ENCODE data around the gene SLC2A11.

SLC2A11 gene

GRCh38 chr22:23922921-23923320 is 65.2 kb downstream of the SLC2A11 start:
- Histone ChIP-seq H3K27me3 (ENCODE audit: insufficient read depth, poor library complexity, severe bottlenecking) (no peaks in the 10 kb centered on the region), H3K4me3 (replicated peaks; ENCODE audit: insufficient read depth, low read length) (no peak overlapping the region), H3K27ac (replicated peaks) (no peak overlapping the region)
- TF ChIP-seq GABPA (IDR thresholded peaks at IDR 0.05; ENCODE audit: low read depth), result no peak
- no peak for TF ChIP-seq CTCF (IDR thresholded peaks at IDR 0.05; ENCODE audit: insufficient read depth, low read length)
- TF ChIP-seq POLR2AphosphoS5 (IDR thresholded peaks at IDR 0.05; ENCODE audit: low read depth), result no peak
- TF ChIP-seq SPI1 (IDR thresholded peaks at IDR 0.05; ENCODE audit: borderline replicate concordance, low read depth), result no peak
- no peak for TF ChIP-seq REST (IDR thresholded peaks at IDR 0.05; ENCODE audit: insufficient replicate concordance, low read depth)
- no peak for DNase-seq (ENCODE audit: low read depth in 1 of 2, low spot score in 1 of 2)

GRCh38 chr22:23925020-23925606 is 67.4 kb downstream of the SLC2A11 start:
- H3K27me3 ChIP-seq (ENCODE audit: insufficient read depth, poor library complexity, severe bottlenecking), result no peaks in the 10 kb centered on the region
- H3K27ac ChIP-seq (replicated peaks), result no peak overlapping the region
- TF ChIP-seq REST (IDR thresholded peaks at IDR 0.05; ENCODE audit: insufficient replicate concordance, low read depth) (no peak), POLR2AphosphoS5 (IDR thresholded peaks at IDR 0.05; ENCODE audit: low read depth) (no peak), GABPA (IDR thresholded peaks at IDR 0.05; ENCODE audit: low read depth) (no peak), CTCF (IDR thresholded peaks at IDR 0.05; ENCODE audit: insufficient read depth, low read length) (no peak), SPI1 (IDR thresholded peaks at IDR 0.05; ENCODE audit: borderline replicate concordance, low read depth) (no peak)
- DNase-seq (ENCODE audit: low read depth in 1 of 2, low spot score in 1 of 2), result no peak
- no peak overlapping the region for H3K4me3 ChIP-seq (replicated peaks; ENCODE audit: insufficient read depth, low read length)

- no peak for TF ChIP-seq REST (IDR thresholded peaks at IDR 0.05; ENCODE audit: insufficient replicate concordance, low read depth)
- no peak for TF ChIP-seq CTCF (IDR thresholded peaks at IDR 0.05; ENCODE audit: insufficient read depth, low read length)
- no peak for TF ChIP-seq SPI1 (IDR thresholded peaks at IDR 0.05; ENCODE audit: borderline replicate concordance, low read depth)
- TF ChIP-seq POLR2AphosphoS5 (IDR thresholded peaks at IDR 0.05; ENCODE audit: low read depth), result no peak
- TF ChIP-seq GABPA (IDR thresholded peaks at IDR 0.05; ENCODE audit: low read depth), result no peak
- Histone ChIP-seq H3K27ac (replicated peaks) (no peak overlapping the region), H3K27me3 (ENCODE audit: insufficient read depth, poor library complexity, severe bottlenecking) (no peaks in the 10 kb centered on the region), H3K4me3 (replicated peaks; ENCODE audit: insufficient read depth, low read length) (no peak overlapping the region)
- no peak for DNase-seq (ENCODE audit: low read depth in 1 of 2, low spot score in 1 of 2)
Measured at GRCh38 chr22:23926561-23926960, 68.9 kb downstream of the SLC2A11 start.
